Loucy (cell line): ENCODE data around the gene YWHAQ.

ENCODE experiments used
- H2AFZ ChIP-seq: fragments of 200-600 bp; sonication (generic); 2 replicates; pipeline ENCODE4 v1.6.0; 2016; ENCODE audit warnings: antibody characterized with exemption, mild to moderate bottlenecking, low read length, moderate library complexity
- H3F3A ChIP-seq: fragments of 200-600 bp; 2 replicates; pipeline ENCODE4 v1.6.0; 2016; ENCODE audit warnings: antibody characterized with exemption, low read depth, mild to moderate bottlenecking
- H3K27me3 ChIP-seq: fragments of 200-600 bp; sonication (generic); 2 replicates; pipeline ENCODE4 v1.6.1; 2014; ENCODE audit warnings: low read length, mild to moderate bottlenecking; ENCODE audit not compliant: insufficient read depth, poor library complexity, severe bottlenecking
- H3K36me3 ChIP-seq: fragments of 200-600 bp; sonication (generic); 2 replicates; pipeline ENCODE4 v1.6.1; 2016; ENCODE audit warnings: low read length; ENCODE audit not compliant: insufficient read depth
- H3K4me1 ChIP-seq: fragments of 200-600 bp; sonication (generic); 2 replicates; pipeline ENCODE4 v1.5.1; 2014; ENCODE audit warnings: low read length, mild to moderate bottlenecking; ENCODE audit not compliant: insufficient read depth, poor library complexity, severe bottlenecking
- H3K4me2 ChIP-seq: fragments of 200-600 bp; sonication (generic); 2 replicates; pipeline ENCODE4 v1.6.0; 2014; ENCODE audit warnings: antibody characterized with exemption, low read length, low read depth, mild to moderate bottlenecking; ENCODE audit not compliant: poor library complexity, severe bottlenecking
- H3K4me3 ChIP-seq: fragments of 200-600 bp; sonication (generic); 2 replicates; pipeline ENCODE4 v1.5.1; 2014; ENCODE audit warnings: low read length, mild to moderate bottlenecking, mixed read lengths; ENCODE audit not compliant: poor library complexity, severe bottlenecking
- H3K79me2 ChIP-seq: fragments of 200-600 bp; sonication (generic); 2 replicates; pipeline ENCODE4 v1.6.1; 2014; ENCODE audit warnings: low read length; ENCODE audit not compliant: insufficient read depth
- H3K9ac ChIP-seq: fragments of 200-600 bp; sonication (generic); 2 replicates; pipeline ENCODE4 v1.6.0; 2014; ENCODE audit warnings: mild to moderate bottlenecking, low read depth, low read length, moderate library complexity; ENCODE audit not compliant: poor library complexity, severe bottlenecking
- H3K9me2 ChIP-seq: fragments of 200-600 bp; sonication (generic); replicated peaks from 2 replicates; pipeline ENCODE4 v1.6.1; 2016; ENCODE audit warnings: low read depth, low read length, mixed read lengths
- H3K9me3 ChIP-seq: fragments of 200-600 bp; sonication (generic); 2 replicates; pipeline ENCODE4 v1.6.1; 2014; ENCODE audit warnings: mild to moderate bottlenecking, antibody characterized with exemption, low read length, low read depth; ENCODE audit not compliant: insufficient read depth
- H4K20me1 ChIP-seq: fragments of 200-600 bp; sonication (generic); 2 replicates; pipeline ENCODE4 v1.6.0; 2014; ENCODE audit warnings: antibody characterized with exemption, low read length, mild to moderate bottlenecking; ENCODE audit not compliant: insufficient read depth, poor library complexity, severe bottlenecking
- EZH2phosphoT487 ChIP-seq: fragments of 200-600 bp; IDR thresholded peaks from 2 replicates; pipeline ENCODE4 v1.6.1; 2018; ENCODE audit warnings: antibody characterized with exemption, mild to moderate bottlenecking, moderate library complexity, borderline replicate concordance
- TF ChIP-seq, protein P1 (sequence below): fragments of 200-600 bp; sonication (generic); conservative IDR thresholded peaks from 2 replicates; pipeline ENCODE4 v1.5.1; 2014; ENCODE audit warnings: mild to moderate bottlenecking, antibody characterized with exemption, low read length

Gene YWHAQ

DNA sequence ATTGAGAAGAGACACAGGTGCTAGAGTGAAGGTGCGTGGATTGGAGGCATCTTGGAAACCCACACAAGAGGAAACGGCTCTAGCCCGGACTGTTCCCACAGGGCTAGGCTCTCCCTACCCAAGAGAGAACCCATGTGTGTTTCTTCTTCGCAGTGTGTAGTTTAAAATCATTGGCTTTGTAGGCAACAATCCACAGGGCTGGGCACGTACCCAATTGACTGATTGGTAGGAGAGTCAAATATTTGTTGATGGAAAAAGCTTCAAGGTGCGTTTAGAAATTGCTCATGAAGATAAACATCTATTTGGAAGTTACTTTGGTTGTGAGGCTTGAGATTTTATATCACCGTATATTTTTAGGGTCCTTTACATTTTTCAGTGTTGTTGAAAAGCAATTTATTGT is 13.2 kb upstream of the YWHAQ start:
- H3K79me2 ChIP-seq, result no peaks in the 10 kb centered on the region
- H3F3A ChIP-seq, result no peaks in the 10 kb centered on the region
- no peaks in the 10 kb centered on the region for H4K20me1 ChIP-seq
- H3K9me3 ChIP-seq, result no peaks in the 10 kb centered on the region
- TF ChIP-seq, protein P1, sequence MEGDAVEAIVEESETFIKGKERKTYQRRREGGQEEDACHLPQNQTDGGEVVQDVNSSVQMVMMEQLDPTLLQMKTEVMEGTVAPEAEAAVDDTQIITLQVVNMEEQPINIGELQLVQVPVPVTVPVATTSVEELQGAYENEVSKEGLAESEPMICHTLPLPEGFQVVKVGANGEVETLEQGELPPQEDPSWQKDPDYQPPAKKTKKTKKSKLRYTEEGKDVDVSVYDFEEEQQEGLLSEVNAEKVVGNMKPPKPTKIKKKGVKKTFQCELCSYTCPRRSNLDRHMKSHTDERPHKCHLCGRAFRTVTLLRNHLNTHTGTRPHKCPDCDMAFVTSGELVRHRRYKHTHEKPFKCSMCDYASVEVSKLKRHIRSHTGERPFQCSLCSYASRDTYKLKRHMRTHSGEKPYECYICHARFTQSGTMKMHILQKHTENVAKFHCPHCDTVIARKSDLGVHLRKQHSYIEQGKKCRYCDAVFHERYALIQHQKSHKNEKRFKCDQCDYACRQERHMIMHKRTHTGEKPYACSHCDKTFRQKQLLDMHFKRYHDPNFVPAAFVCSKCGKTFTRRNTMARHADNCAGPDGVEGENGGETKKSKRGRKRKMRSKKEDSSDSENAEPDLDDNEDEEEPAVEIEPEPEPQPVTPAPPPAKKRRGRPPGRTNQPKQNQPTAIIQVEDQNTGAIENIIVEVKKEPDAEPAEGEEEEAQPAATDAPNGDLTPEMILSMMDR, result no peak
- TF ChIP-seq EZH2phosphoT487, result no peak
- no peak overlapping the region for H3K4me2 ChIP-seq
- peaks cover 4% of the 10 kb centered on the region for H3K4me1 ChIP-seq
- no peak overlapping the region for H3K4me3 ChIP-seq
- H3K27me3 ChIP-seq, result no peaks in the 10 kb centered on the region
- no peak overlapping the region for H3K9ac ChIP-seq
- H2AFZ ChIP-seq, result no peak overlapping the region
- no peaks in the 10 kb centered on the region for H3K9me2 ChIP-seq
- H3K36me3 ChIP-seq, result no peaks in the 10 kb centered on the region

DNA sequence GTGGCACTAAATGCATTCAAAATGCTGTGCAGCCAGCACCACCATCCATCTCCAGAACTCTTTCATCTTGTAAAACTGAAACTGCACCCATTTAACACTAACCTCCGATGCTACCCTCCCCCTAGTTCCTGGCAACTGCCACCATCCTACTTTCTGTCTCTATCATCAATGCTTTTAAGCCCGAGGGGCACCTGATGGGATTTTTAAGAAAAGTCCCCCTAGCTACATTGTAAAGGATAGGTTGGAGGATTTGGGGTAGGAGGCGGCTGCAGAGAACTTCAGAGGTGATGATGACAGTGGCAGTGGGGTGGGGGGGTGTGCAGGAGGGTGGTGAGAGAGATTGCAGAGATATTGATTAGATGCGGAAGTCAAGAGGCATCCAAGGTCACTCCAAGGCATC is 10.8 kb upstream of the YWHAQ start:
- no peaks in the 10 kb centered on the region for H3K79me2 ChIP-seq
- TF ChIP-seq EZH2phosphoT487, result no peak
- TF ChIP-seq, protein P1, result no peak
- no peak overlapping the region for H2AFZ ChIP-seq
- H3K4me2 ChIP-seq, result no peak overlapping the region
- no peaks in the 10 kb centered on the region for H3K4me1 ChIP-seq
- H3K9me2 ChIP-seq, result no peaks in the 10 kb centered on the region
- no peaks in the 10 kb centered on the region for H3K27me3 ChIP-seq
- no peaks in the 10 kb centered on the region for H3K9me3 ChIP-seq
- no peak overlapping the region for H3K4me3 ChIP-seq
- H3F3A ChIP-seq, result no peaks in the 10 kb centered on the region
- H3K9ac ChIP-seq, result no peak overlapping the region
- H4K20me1 ChIP-seq, result no peaks in the 10 kb centered on the region
- no peaks in the 10 kb centered on the region for H3K36me3 ChIP-seq

DNA sequence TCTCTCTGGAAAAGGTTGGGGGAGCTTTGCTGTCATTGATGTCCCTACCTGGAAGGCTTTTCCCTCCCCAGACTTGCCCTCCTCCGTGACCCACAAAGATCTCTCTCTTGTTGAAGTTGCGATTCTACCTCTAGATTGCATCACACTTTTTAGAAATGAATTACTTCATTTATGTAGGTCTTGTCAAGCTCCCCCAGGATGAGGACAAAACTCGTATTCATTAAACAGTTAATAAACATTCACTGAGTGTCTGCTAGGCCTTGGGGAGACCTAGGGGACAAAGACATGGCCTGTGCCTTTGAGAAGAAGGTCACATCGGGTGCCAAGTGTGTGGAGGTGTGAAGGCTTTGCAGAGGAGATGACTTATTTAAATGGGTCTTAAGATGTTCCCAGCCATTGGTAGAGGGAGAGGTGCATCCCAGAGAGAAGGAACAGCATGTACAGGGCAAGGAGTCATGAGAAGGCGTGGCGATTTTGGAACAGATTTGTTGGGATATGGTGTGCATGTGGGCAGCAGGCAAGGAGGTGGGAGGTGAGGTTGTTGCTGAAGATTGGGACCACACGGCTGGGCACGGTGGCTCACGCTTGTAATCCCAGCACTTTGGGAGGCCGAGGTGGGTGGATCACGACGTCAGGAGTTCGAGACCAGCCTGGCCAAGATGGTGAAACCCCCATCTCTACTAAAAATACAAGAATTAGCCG is 9.8 kb upstream of the YWHAQ start:
- TF ChIP-seq EZH2phosphoT487, result no peak
- TF ChIP-seq, protein P1, result no peak
- Histone ChIP-seq H3K9me3 (no peaks in the 10 kb centered on the region), H3K9ac (no peak overlapping the region), H4K20me1 (no peaks in the 10 kb centered on the region), H3K9me2 (no peaks in the 10 kb centered on the region), H3K27me3 (no peaks in the 10 kb centered on the region), H3F3A (no peaks in the 10 kb centered on the region), H3K4me3 (no peak overlapping the region), H3K4me1 (no peaks in the 10 kb centered on the region), H2AFZ (no peak overlapping the region), H3K36me3 (no peaks in the 10 kb centered on the region), H3K4me2 (no peak overlapping the region), H3K79me2 (no peaks in the 10 kb centered on the region)
